Caco-2 (cell line): ENCODE data around the gene CS. TPM values are rescaled to one million over a fixed set of nuclear protein-coding genes. Genes with fewer than 3 reads are reported as not detected.

ENCODE experiments used
- total RNA-seq: library from RNA; stranded (reverse); gene quantifications from 2 replicates; pipeline ENCODE4 v1.2.3, GENCODE V29; 2022

The CS gene
- total RNA-seq, 1 experiment from 2014 or later, result 241 TPM

Other genes with a start within 250 kb of the CS start
- 101 and 109 TPM in 2 replicates for gene ERBB3, start 220.2 kb downstream of the CS start, total RNA-seq
- 178 and 190 TPM in 2 replicates for gene PA2G4, start 195.8 kb downstream of the CS start, total RNA-seq
- gene RPL41, start 183.7 kb downstream of the CS start, total RNA-seq, result 3,009 and 3,051 TPM in 2 replicates
- 3.5 and 4.4 TPM in 2 replicates for gene ZC3H10, start 182.1 kb downstream of the CS start, total RNA-seq
- gene ESYT1, start 172.1 kb downstream of the CS start, total RNA-seq, result 70.4 and 79.0 TPM in 2 replicates
- 40.5 and 44.8 TPM in 2 replicates for gene MYL6B, start 147.7 kb downstream of the CS start, total RNA-seq
- 960 and 1,174 TPM in 2 replicates for gene MYL6, start 142.0 kb downstream of the CS start, total RNA-seq
- 89.1 and 94.8 TPM in 2 replicates for gene SMARCC2, start 110.8 kb downstream of the CS start, total RNA-seq
- 48.0 and 53.4 TPM in 2 replicates for gene RNF41, start 78.4 kb downstream of the CS start, total RNA-seq
- 32.1 and 37.7 TPM in 2 replicates for gene NABP2, start 76.0 kb downstream of the CS start, total RNA-seq
- gene SLC39A5, start 70.3 kb downstream of the CS start, total RNA-seq, result 83.1 and 110 TPM in 2 replicates
- 34.6 and 46.3 TPM in 2 replicates for gene ANKRD52, start 41.9 kb downstream of the CS start, total RNA-seq
- gene COQ10A, start 33.4 kb downstream of the CS start, total RNA-seq, result 16.7 and 18.4 TPM in 2 replicates
- 204 and 208 TPM in 2 replicates for gene CNPY2, start 15.7 kb upstream of the CS start, total RNA-seq
- gene PAN2, start 33.7 kb upstream of the CS start, total RNA-seq, result 25.7 and 30.0 TPM in 2 replicates
- gene IL23A, start 38.6 kb upstream of the CS start, total RNA-seq, result 0.48 TPM in 1 of 2 replicates, not detected in the other
- 76.7 and 79.5 TPM in 2 replicates for gene STAT2, start 59.8 kb upstream of the CS start, total RNA-seq
- gene APOF, start 62.5 kb upstream of the CS start, total RNA-seq, result 0.18 and 0.23 TPM in 2 replicates
- gene TIMELESS, start 149.1 kb upstream of the CS start, total RNA-seq, result 40.1 and 43.2 TPM in 2 replicates
- not detected in 2 replicates for gene MIP, start 154.3 kb upstream of the CS start, total RNA-seq
- gene SPRYD4, start 168.2 kb upstream of the CS start, total RNA-seq, result 2.8 TPM in 2 replicates
- gene GLS2, start 187.8 kb upstream of the CS start, total RNA-seq, result 14.2 and 14.7 TPM in 2 replicates
- 32.5 and 39.5 TPM in 2 replicates for gene RBMS2, start 221.5 kb upstream of the CS start, total RNA-seq